ENCODE data around the gene KIFAP3.

The KIFAP3 gene

DNA sequence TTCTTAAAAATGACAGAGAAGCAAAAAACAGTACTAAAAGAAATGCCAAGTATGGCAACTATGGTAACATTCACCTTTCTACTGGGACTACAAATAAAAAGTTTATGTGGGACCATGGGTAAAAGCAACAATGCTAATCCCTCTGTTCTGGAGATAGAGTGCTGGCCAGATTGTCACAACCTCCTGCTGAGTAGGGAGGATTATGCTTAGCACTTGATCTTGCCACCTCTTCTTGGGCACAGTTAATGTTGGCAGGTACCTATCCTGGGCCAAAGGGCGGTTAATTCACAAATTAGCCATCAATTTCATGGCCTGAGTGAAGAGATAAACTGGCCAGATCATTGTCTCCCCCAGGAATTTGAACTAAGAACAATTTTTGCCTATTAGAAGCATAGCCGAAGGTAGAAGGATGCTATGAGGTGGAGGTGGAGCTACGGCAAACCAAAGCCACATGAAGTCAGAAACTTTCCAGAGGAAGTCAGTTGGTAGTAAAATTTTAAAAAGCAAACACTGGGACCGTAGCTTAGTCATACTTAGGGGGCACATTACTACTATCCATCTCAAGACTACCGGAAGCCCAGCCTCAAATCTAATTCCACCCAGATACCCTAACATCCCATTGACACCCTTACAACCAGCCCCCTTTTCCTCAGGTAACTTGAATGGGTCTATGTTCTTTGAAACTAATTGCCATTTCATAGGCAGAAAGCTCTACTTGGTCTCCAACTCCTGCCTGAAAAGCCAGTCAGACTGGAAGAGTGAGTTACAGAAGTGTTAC is 183.5 kb downstream of the KIFAP3 start:
- Histone ChIP-seq H3K9me3 (no peaks in the 10 kb centered on the region), H3K36me3 (peaks cover 8 to 24% (median 17%) of the 10 kb centered on the region in 3 donors), H3K4me1 (peaks cover 0 to 27% (median 17%) of the 10 kb centered on the region in 4 donors), H3K4me3 (no peak overlapping the region), H3K27me3 (no peaks in the 10 kb centered on the region), H3K27ac (no peak overlapping the region)
- TF ChIP-seq, protein P1, sequence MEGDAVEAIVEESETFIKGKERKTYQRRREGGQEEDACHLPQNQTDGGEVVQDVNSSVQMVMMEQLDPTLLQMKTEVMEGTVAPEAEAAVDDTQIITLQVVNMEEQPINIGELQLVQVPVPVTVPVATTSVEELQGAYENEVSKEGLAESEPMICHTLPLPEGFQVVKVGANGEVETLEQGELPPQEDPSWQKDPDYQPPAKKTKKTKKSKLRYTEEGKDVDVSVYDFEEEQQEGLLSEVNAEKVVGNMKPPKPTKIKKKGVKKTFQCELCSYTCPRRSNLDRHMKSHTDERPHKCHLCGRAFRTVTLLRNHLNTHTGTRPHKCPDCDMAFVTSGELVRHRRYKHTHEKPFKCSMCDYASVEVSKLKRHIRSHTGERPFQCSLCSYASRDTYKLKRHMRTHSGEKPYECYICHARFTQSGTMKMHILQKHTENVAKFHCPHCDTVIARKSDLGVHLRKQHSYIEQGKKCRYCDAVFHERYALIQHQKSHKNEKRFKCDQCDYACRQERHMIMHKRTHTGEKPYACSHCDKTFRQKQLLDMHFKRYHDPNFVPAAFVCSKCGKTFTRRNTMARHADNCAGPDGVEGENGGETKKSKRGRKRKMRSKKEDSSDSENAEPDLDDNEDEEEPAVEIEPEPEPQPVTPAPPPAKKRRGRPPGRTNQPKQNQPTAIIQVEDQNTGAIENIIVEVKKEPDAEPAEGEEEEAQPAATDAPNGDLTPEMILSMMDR (IDR thresholded peaks at IDR 0.05) = no peak
- DNase-seq = no peak
- intact Hi-C loops (cut with DNase I; ENCODE audit: low total_unique reads) = loop anchor here (5.0 kb wide), 1 partner anchor 404 kb away; the partner anchor contains the start of gene SLC19A2

DNA sequence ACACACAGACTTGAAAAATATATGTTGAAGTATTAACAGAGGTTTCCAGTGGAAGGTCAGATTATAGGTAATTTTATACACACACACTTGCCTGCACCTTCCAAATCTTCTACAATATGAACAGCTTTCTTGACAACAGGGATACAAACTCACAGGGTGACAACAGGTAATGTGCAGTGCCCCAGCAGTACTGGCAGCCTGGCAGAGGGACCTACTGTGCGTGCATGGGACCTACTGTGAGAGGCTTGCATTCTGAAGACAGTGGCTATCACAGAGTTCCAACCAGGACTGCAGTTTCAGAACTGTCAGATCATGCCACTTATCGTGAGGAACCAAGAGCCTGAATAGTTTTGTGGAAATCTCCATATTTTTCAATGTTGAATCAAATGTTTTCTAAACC is 184.6 kb downstream of the KIFAP3 start:
- H3K27me3 ChIP-seq = no peaks in the 10 kb centered on the region
- TF ChIP-seq, protein P1 (IDR thresholded peaks at IDR 0.05) = no peak
- no peaks in the 10 kb centered on the region for H3K9me3 ChIP-seq
- peaks cover 11 to 29% (median 17%) of the 10 kb centered on the region in 3 donors for H3K36me3 ChIP-seq
- H3K27ac ChIP-seq = no peak overlapping the region
- intact Hi-C loops (cut with DNase I; ENCODE audit: low total_unique reads) = loop anchor here (5.0 kb wide), 1 partner anchor 403 kb away; the partner anchor contains the start of gene SLC19A2
- peaks cover 0 to 27% (median 17%) of the 10 kb centered on the region in 4 donors for H3K4me1 ChIP-seq
- DNase-seq = no peak
- H3K4me3 ChIP-seq = no peak overlapping the region

DNA sequence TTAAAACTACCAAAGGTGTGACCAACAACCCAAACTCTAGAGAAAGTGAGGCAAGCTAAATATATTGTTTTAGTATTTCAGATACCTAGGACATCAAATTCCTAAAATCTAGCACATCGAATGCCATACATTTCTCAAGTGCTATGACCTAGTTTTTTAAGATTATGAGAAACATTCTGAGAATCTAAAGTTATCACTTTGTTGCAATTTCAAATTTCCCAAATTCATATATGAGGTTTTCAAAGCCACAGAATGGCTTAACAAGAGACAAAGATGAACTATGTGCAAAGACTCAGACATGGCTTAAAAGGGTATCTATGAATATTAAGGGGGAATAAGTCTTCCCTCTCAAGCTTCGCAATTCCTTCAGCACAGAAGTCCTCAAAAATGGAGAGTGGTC is 187.6 kb downstream of the KIFAP3 start:
- intact Hi-C loops (cut with DNase I; ENCODE audit: low total_unique reads) = no loop called here
- H3K4me1 ChIP-seq = peaks cover 0 to 15% (median 7%) of the 10 kb centered on the region in 4 donors
- DNase-seq = no peak
- no peak overlapping the region for H3K4me3 ChIP-seq
- peaks cover 17 to 40% (median 30%) of the 10 kb centered on the region in 3 donors for H3K36me3 ChIP-seq
- no peak overlapping the region for H3K27ac ChIP-seq
- H3K9me3 ChIP-seq = no peaks in the 10 kb centered on the region
- TF ChIP-seq, protein P1 (IDR thresholded peaks at IDR 0.05) = no peak
- H3K27me3 ChIP-seq = no peaks in the 10 kb centered on the region

DNA sequence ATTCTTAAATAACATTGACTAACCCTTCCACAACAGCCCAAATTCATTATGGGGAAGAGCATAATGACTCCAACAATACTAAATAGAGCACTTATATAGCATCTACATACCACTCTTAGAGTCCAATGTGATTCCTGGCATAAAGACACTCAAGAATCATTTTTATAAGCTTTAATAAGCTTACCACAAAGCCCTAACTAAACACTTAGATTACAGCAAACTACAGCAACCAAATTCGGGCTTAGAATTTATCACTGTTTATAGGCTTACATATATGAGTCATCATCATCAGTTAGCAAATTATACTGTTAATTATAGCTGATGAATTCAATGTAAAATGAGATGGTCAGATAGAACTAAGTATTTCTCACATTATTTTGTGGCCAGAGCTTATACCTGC is 188.1 kb downstream of the KIFAP3 start:
- no peaks in the 10 kb centered on the region for H3K9me3 ChIP-seq

DNA sequence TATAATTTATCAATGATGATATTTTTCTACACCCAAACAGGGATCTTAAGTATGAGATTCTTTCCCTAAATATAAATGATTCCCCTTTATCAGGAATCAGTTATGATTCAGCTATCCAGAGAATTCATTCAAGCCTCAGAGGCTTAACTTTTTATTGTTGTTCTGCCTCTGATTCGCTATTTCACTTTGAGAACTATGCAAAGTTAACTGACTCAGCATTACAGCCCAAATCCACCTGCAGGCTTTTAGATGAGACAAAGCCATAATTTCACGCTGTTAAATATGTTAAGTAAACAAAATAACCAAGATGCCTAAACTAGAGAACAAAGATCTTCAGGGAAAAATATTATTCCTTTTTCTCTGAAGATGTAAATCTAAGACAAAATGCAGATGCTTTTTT is 189.3 kb downstream of the KIFAP3 start:
- Histone ChIP-seq H3K36me3 (peaks cover 17 to 45% (median 35%) of the 10 kb centered on the region in 3 donors), H3K4me1 (peaks cover 0 to 3% (median 0%) of the 10 kb centered on the region in 4 donors), H3K4me3 (no peak overlapping the region), H3K27me3 (no peaks in the 10 kb centered on the region), H3K9me3 (no peaks in the 10 kb centered on the region), H3K27ac (no peak overlapping the region)
- TF ChIP-seq, protein P1 (IDR thresholded peaks at IDR 0.05) = no peak
- no peak for DNase-seq
- intact Hi-C loops (cut with DNase I; ENCODE audit: low total_unique reads) = no loop called here

More for the DNA sequence above, 188.1 kb downstream of the KIFAP3 start:
- TF ChIP-seq, protein P1 (IDR thresholded peaks at IDR 0.05) = no peak
- Histone ChIP-seq H3K27ac (no peak overlapping the region), H3K4me3 (no peak overlapping the region), H3K27me3 (no peaks in the 10 kb centered on the region), H3K36me3 (peaks cover 17 to 45% (median 35%) of the 10 kb centered on the region in 3 donors), H3K4me1 (peaks cover 0 to 11% (median 5%) of the 10 kb centered on the region in 4 donors)
- intact Hi-C loops (cut with DNase I; ENCODE audit: low total_unique reads) = no loop called here
- DNase-seq = no peak

Measured in tibial artery (tissue), 4 donors.